ENCODE measurements around the gene DCC.

The DCC gene

GRCh38 chr18:52991246-52991645 is 651.2 kb downstream of the DCC start:
- no peaks in the 10 kb centered on the region for H3K9me3 ChIP-seq (ENCODE audit: insufficient read depth, low read depth, low read length)
- H3K79me2 ChIP-seq (ENCODE audit: insufficient read depth, low read length), result no peaks in the 10 kb centered on the region
- H2AFZ ChIP-seq (ENCODE audit: low read length), result no peak overlapping the region
- H3K9me2 ChIP-seq (replicated peaks; ENCODE audit: low read depth, low read length), result no peaks in the 10 kb centered on the region
- no peak overlapping the region for H3K4me2 ChIP-seq (ENCODE audit: low read depth, low read length, poor library complexity, severe bottlenecking)
- no peaks in the 10 kb centered on the region for H3K36me3 ChIP-seq (ENCODE audit: insufficient read depth, low read length)
- no peaks in the 10 kb centered on the region for H4K20me1 ChIP-seq (ENCODE audit: insufficient read depth, low read length, poor library complexity, severe bottlenecking)
- no peaks in the 10 kb centered on the region for H3K27me3 ChIP-seq (ENCODE audit: insufficient read depth, low read length, poor library complexity, severe bottlenecking)
- H3F3A ChIP-seq (ENCODE audit: low read depth), result no peaks in the 10 kb centered on the region
- no peak overlapping the region for H3K9ac ChIP-seq (ENCODE audit: low read depth, low read length, poor library complexity, severe bottlenecking)
- TF ChIP-seq CTCF (conservative IDR thresholded peaks at IDR 0.05; ENCODE audit: low read length), result no peak
- TF ChIP-seq EZH2phosphoT487 (IDR thresholded peaks at IDR 0.05; ENCODE audit: borderline replicate concordance), result no peak
- no peak overlapping the region for H3K4me3 ChIP-seq (ENCODE audit: low read length, poor library complexity, severe bottlenecking)
- H3K4me1 ChIP-seq (ENCODE audit: insufficient read depth, low read length, poor library complexity, severe bottlenecking), result no peaks in the 10 kb centered on the region

GRCh38 chr18:52992041-52992440 is 652.0 kb downstream of the DCC start:
- Histone ChIP-seq H3K27me3 (ENCODE audit: insufficient read depth, low read length, poor library complexity, severe bottlenecking) (no peaks in the 10 kb centered on the region), H4K20me1 (ENCODE audit: insufficient read depth, low read length, poor library complexity, severe bottlenecking) (no peaks in the 10 kb centered on the region), H3K4me1 (ENCODE audit: insufficient read depth, low read length, poor library complexity, severe bottlenecking) (no peaks in the 10 kb centered on the region), H3K36me3 (ENCODE audit: insufficient read depth, low read length) (no peaks in the 10 kb centered on the region), H2AFZ (ENCODE audit: low read length) (no peak overlapping the region), H3F3A (ENCODE audit: low read depth) (no peaks in the 10 kb centered on the region), H3K4me2 (ENCODE audit: low read depth, low read length, poor library complexity, severe bottlenecking) (no peak overlapping the region), H3K4me3 (ENCODE audit: low read length, poor library complexity, severe bottlenecking) (no peak overlapping the region), H3K9me3 (ENCODE audit: insufficient read depth, low read depth, low read length) (no peaks in the 10 kb centered on the region), H3K79me2 (ENCODE audit: insufficient read depth, low read length) (no peaks in the 10 kb centered on the region), H3K9me2 (replicated peaks; ENCODE audit: low read depth, low read length) (no peaks in the 10 kb centered on the region), H3K9ac (ENCODE audit: low read depth, low read length, poor library complexity, severe bottlenecking) (no peak overlapping the region)
- TF ChIP-seq CTCF (conservative IDR thresholded peaks at IDR 0.05; ENCODE audit: low read length) (peak; percentile 27; the same call in 1 of the 2 replicates), EZH2phosphoT487 (IDR thresholded peaks at IDR 0.05; ENCODE audit: borderline replicate concordance) (no peak)

GRCh38 chr18:52995875-52996274 is 655.9 kb downstream of the DCC start:
- Histone ChIP-seq H3K9me2 (replicated peaks; ENCODE audit: low read depth, low read length) (no peaks in the 10 kb centered on the region), H3K36me3 (ENCODE audit: insufficient read depth, low read length) (no peaks in the 10 kb centered on the region), H2AFZ (ENCODE audit: low read length) (no peak overlapping the region), H3F3A (ENCODE audit: low read depth) (no peaks in the 10 kb centered on the region), H3K4me3 (ENCODE audit: low read length, poor library complexity, severe bottlenecking) (no peak overlapping the region), H4K20me1 (ENCODE audit: insufficient read depth, low read length, poor library complexity, severe bottlenecking) (no peaks in the 10 kb centered on the region), H3K79me2 (ENCODE audit: insufficient read depth, low read length) (no peaks in the 10 kb centered on the region), H3K9ac (ENCODE audit: low read depth, low read length, poor library complexity, severe bottlenecking) (no peak overlapping the region), H3K4me2 (ENCODE audit: low read depth, low read length, poor library complexity, severe bottlenecking) (no peak overlapping the region), H3K4me1 (ENCODE audit: insufficient read depth, low read length, poor library complexity, severe bottlenecking) (no peaks in the 10 kb centered on the region), H3K9me3 (ENCODE audit: insufficient read depth, low read depth, low read length) (no peaks in the 10 kb centered on the region), H3K27me3 (ENCODE audit: insufficient read depth, low read length, poor library complexity, severe bottlenecking) (no peaks in the 10 kb centered on the region)
- TF ChIP-seq EZH2phosphoT487 (IDR thresholded peaks at IDR 0.05; ENCODE audit: borderline replicate concordance), result no peak
- TF ChIP-seq CTCF (conservative IDR thresholded peaks at IDR 0.05; ENCODE audit: low read length), result no peak

Data from Loucy (cell line).